ENCODE measurements around the gene WSCD1.

Gene WSCD1

GRCh38 chr17:6040504-6040903, 29.7 kb upstream of the WSCD1 start:
- H3K4me1 ChIP-seq (ENCODE audit: control insufficient read depth in 2 of 2, insufficient read depth in 1 of 2, low read depth in 1 of 2, low read length in 2 of 2): no peaks in the 10 kb centered on the region
- H2BK12ac ChIP-seq (ENCODE audit: low read length): no peak overlapping the region
- no peak overlapping the region for H4K91ac ChIP-seq (ENCODE audit: low read depth, low read length, poor library complexity)
- H3K27me3 ChIP-seq (ENCODE audit: control insufficient read depth in 3 of 3, insufficient read depth in 3 of 3, low read depth in 1 of 3, low read length in 3 of 3): peaks cover 0 to 8% (median 0%) of the 10 kb centered on the region in 3 experiments
- no peak overlapping the region for H3K4me3 ChIP-seq (ENCODE audit: low read length in 2 of 2)
- DNase-seq (ENCODE audit: low spot score): no peak
- no peaks in the 10 kb centered on the region for H3K36me3 ChIP-seq (replicated peaks in 1 of 2; ENCODE audit: control insufficient read depth in 2 of 2, insufficient read depth in 2 of 2, low read length in 2 of 2)
- no peaks in the 10 kb centered on the region for H3K79me1 ChIP-seq (ENCODE audit: low read depth, low read length)
- no peak overlapping the region for H2BK5ac ChIP-seq (ENCODE audit: low read length)
- no peak overlapping the region for H2AFZ ChIP-seq (ENCODE audit: low read length)
- H3K4ac ChIP-seq (ENCODE audit: low read length): no peak overlapping the region
- no peak overlapping the region for H3K18ac ChIP-seq (ENCODE audit: low read length)
- no CpG with 5 or more reads among the region's 13 CpGs for WGBS, 2 donors (ENCODE audit: extremely low coverage in 2 of 2, insufficient read length in 2 of 2, insufficient replicate concordance in 1 of 2)
- no peak overlapping the region for H2BK120ac ChIP-seq (ENCODE audit: low read depth, low read length)
- H2BK15ac ChIP-seq (ENCODE audit: low read length): no peak overlapping the region
- no peak overlapping the region for H3K4me2 ChIP-seq (ENCODE audit: insufficient read depth, low read length, poor library complexity, severe bottlenecking)
- H4K8ac ChIP-seq (ENCODE audit: low read depth, low read length): no peak overlapping the region
- H3K23ac ChIP-seq (ENCODE audit: low read depth, low read length, poor library complexity): no peak overlapping the region
- H3K9me3 ChIP-seq (replicated peaks in 1 of 2; ENCODE audit: control insufficient read depth in 2 of 2, insufficient read depth in 1 of 2, low read depth in 1 of 2, low read length in 2 of 2): no peaks in the 10 kb centered on the region
- H3K9ac ChIP-seq (ENCODE audit: low read depth, low read length, poor library complexity): no peak overlapping the region
- H2AK5ac ChIP-seq (ENCODE audit: low read depth, low read length): no peak overlapping the region
- H3K27ac ChIP-seq (replicated peaks; ENCODE audit: low read length): no peak overlapping the region
- no peak overlapping the region for H3K14ac ChIP-seq (ENCODE audit: low read length)

GRCh38 chr17:6041246-6041645, 28.9 kb upstream of the WSCD1 start:
- Histone ChIP-seq H2BK12ac (ENCODE audit: low read length) (no peak overlapping the region), H3K27me3 (ENCODE audit: control insufficient read depth in 3 of 3, insufficient read depth in 3 of 3, low read depth in 1 of 3, low read length in 3 of 3) (peaks cover 0 to 8% (median 0%) of the 10 kb centered on the region in 3 experiments), H3K18ac (ENCODE audit: low read length) (no peak overlapping the region), H3K9ac (ENCODE audit: low read depth, low read length, poor library complexity) (no peak overlapping the region), H3K79me1 (ENCODE audit: low read depth, low read length) (no peaks in the 10 kb centered on the region), H3K4me3 (ENCODE audit: low read length in 2 of 2) (peak overlapping the region in 1 of 2 donors; percentile 36), H3K27ac (replicated peaks; ENCODE audit: low read length) (no peak overlapping the region), H2BK5ac (ENCODE audit: low read length) (no peak overlapping the region), H3K9me3 (replicated peaks in 1 of 2; ENCODE audit: control insufficient read depth in 2 of 2, insufficient read depth in 1 of 2, low read depth in 1 of 2, low read length in 2 of 2) (no peaks in the 10 kb centered on the region), H2BK15ac (ENCODE audit: low read length) (no peak overlapping the region), H2AFZ (ENCODE audit: low read length) (no peak overlapping the region), H4K91ac (ENCODE audit: low read depth, low read length, poor library complexity) (no peak overlapping the region), H2AK5ac (ENCODE audit: low read depth, low read length) (no peak overlapping the region), H3K14ac (ENCODE audit: low read length) (no peak overlapping the region), H3K23ac (ENCODE audit: low read depth, low read length, poor library complexity) (no peak overlapping the region), H4K8ac (ENCODE audit: low read depth, low read length) (no peak overlapping the region), H3K4me1 (ENCODE audit: control insufficient read depth in 2 of 2, insufficient read depth in 1 of 2, low read depth in 1 of 2, low read length in 2 of 2) (no peaks in the 10 kb centered on the region), H3K36me3 (replicated peaks in 1 of 2; ENCODE audit: control insufficient read depth in 2 of 2, insufficient read depth in 2 of 2, low read length in 2 of 2) (no peaks in the 10 kb centered on the region), H3K4ac (ENCODE audit: low read length) (no peak overlapping the region), H2BK120ac (ENCODE audit: low read depth, low read length) (no peak overlapping the region), H3K4me2 (ENCODE audit: insufficient read depth, low read length, poor library complexity, severe bottlenecking) (no peak overlapping the region)
- no peak for DNase-seq (ENCODE audit: low spot score)
- whole genome bisulfite sequencing, 2 donors (ENCODE audit: extremely low coverage in 2 of 2, insufficient read length in 2 of 2, insufficient replicate concordance in 1 of 2): no CpG with 5 or more reads among the region's 13 CpGs

- no peaks in the 10 kb centered on the region for H3K36me3 ChIP-seq (replicated peaks in 1 of 2; ENCODE audit: control insufficient read depth in 2 of 2, insufficient read depth in 2 of 2, low read length in 2 of 2)
- no peak overlapping the region for H3K4ac ChIP-seq (ENCODE audit: low read length)
- no peak overlapping the region for H2AK5ac ChIP-seq (ENCODE audit: low read depth, low read length)
- H3K4me2 ChIP-seq (ENCODE audit: insufficient read depth, low read length, poor library complexity, severe bottlenecking): no peak overlapping the region
- no peak overlapping the region for H4K91ac ChIP-seq (ENCODE audit: low read depth, low read length, poor library complexity)
- no peak overlapping the region for H2BK120ac ChIP-seq (ENCODE audit: low read depth, low read length)
- no peak overlapping the region for H3K18ac ChIP-seq (ENCODE audit: low read length)
- no peak overlapping the region for H3K14ac ChIP-seq (ENCODE audit: low read length)
- no peaks in the 10 kb centered on the region for H3K9me3 ChIP-seq (replicated peaks in 1 of 2; ENCODE audit: control insufficient read depth in 2 of 2, insufficient read depth in 1 of 2, low read depth in 1 of 2, low read length in 2 of 2)
- WGBS, 2 donors (ENCODE audit: extremely low coverage in 2 of 2, insufficient read length in 2 of 2, insufficient replicate concordance in 1 of 2): no CpG with 5 or more reads among the region's 2 CpGs
- no peak overlapping the region for H3K4me3 ChIP-seq (ENCODE audit: low read length in 2 of 2)
- H2BK15ac ChIP-seq (ENCODE audit: low read length): no peak overlapping the region
- no peak overlapping the region for H4K8ac ChIP-seq (ENCODE audit: low read depth, low read length)
- no peak for DNase-seq (ENCODE audit: low spot score)
- no peak overlapping the region for H3K27ac ChIP-seq (replicated peaks; ENCODE audit: low read length)
- no peak overlapping the region for H3K23ac ChIP-seq (ENCODE audit: low read depth, low read length, poor library complexity)
- no peak overlapping the region for H3K9ac ChIP-seq (ENCODE audit: low read depth, low read length, poor library complexity)
- H3K27me3 ChIP-seq (ENCODE audit: control insufficient read depth in 3 of 3, insufficient read depth in 3 of 3, low read depth in 1 of 3, low read length in 3 of 3): no peaks in the 10 kb centered on the region
- no peaks in the 10 kb centered on the region for H3K4me1 ChIP-seq (ENCODE audit: control insufficient read depth in 2 of 2, insufficient read depth in 1 of 2, low read depth in 1 of 2, low read length in 2 of 2)
- H2BK12ac ChIP-seq (ENCODE audit: low read length): no peak overlapping the region
- H2BK5ac ChIP-seq (ENCODE audit: low read length): no peak overlapping the region
- H3K79me1 ChIP-seq (ENCODE audit: low read depth, low read length): no peaks in the 10 kb centered on the region
- no peak overlapping the region for H2AFZ ChIP-seq (ENCODE audit: low read length)
These were observed 26.8 kb upstream of the WSCD1 start for GRCh38 chr17:6043405-6043804.

- H3K4me2 ChIP-seq (ENCODE audit: insufficient read depth, low read length, poor library complexity, severe bottlenecking): no peak overlapping the region
- no peak overlapping the region for H3K9ac ChIP-seq (ENCODE audit: low read depth, low read length, poor library complexity)
- H3K27ac ChIP-seq (replicated peaks; ENCODE audit: low read length): no peak overlapping the region
- no peak overlapping the region for H3K18ac ChIP-seq (ENCODE audit: low read length)
- no peak overlapping the region for H4K91ac ChIP-seq (ENCODE audit: low read depth, low read length, poor library complexity)
- no peak overlapping the region for H2AK5ac ChIP-seq (ENCODE audit: low read depth, low read length)
- no peak overlapping the region for H2BK15ac ChIP-seq (ENCODE audit: low read length)
- no peaks in the 10 kb centered on the region for H3K79me1 ChIP-seq (ENCODE audit: low read depth, low read length)
- H3K4me3 ChIP-seq (ENCODE audit: low read length in 2 of 2): no peak overlapping the region
- no peak for DNase-seq (ENCODE audit: low spot score)
- H2BK5ac ChIP-seq (ENCODE audit: low read length): no peak overlapping the region
- H2BK12ac ChIP-seq (ENCODE audit: low read length): no peak overlapping the region
- no peaks in the 10 kb centered on the region for H3K9me3 ChIP-seq (replicated peaks in 1 of 2; ENCODE audit: control insufficient read depth in 2 of 2, insufficient read depth in 1 of 2, low read depth in 1 of 2, low read length in 2 of 2)
- H3K4ac ChIP-seq (ENCODE audit: low read length): no peak overlapping the region
- H4K8ac ChIP-seq (ENCODE audit: low read depth, low read length): no peak overlapping the region
- no peak overlapping the region for H3K23ac ChIP-seq (ENCODE audit: low read depth, low read length, poor library complexity)
- H2BK120ac ChIP-seq (ENCODE audit: low read depth, low read length): no peak overlapping the region
- H2AFZ ChIP-seq (ENCODE audit: low read length): no peak overlapping the region
- H3K27me3 ChIP-seq (ENCODE audit: control insufficient read depth in 3 of 3, insufficient read depth in 3 of 3, low read depth in 1 of 3, low read length in 3 of 3): peaks cover 0 to under 1% (median 0%) of the 10 kb centered on the region in 3 experiments
- no CpG with 5 or more reads among the region's 6 CpGs for WGBS, 2 donors (ENCODE audit: extremely low coverage in 2 of 2, insufficient read length in 2 of 2, insufficient replicate concordance in 1 of 2)
- H3K36me3 ChIP-seq (replicated peaks in 1 of 2; ENCODE audit: control insufficient read depth in 2 of 2, insufficient read depth in 2 of 2, low read length in 2 of 2): no peaks in the 10 kb centered on the region
- H3K14ac ChIP-seq (ENCODE audit: low read length): no peak overlapping the region
- H3K4me1 ChIP-seq (ENCODE audit: control insufficient read depth in 2 of 2, insufficient read depth in 1 of 2, low read depth in 1 of 2, low read length in 2 of 2): no peaks in the 10 kb centered on the region
These were observed 25.9 kb upstream of the WSCD1 start for GRCh38 chr17:6044261-6044660.

Data from neuronal stem cell (in vitro differentiated cells).